Activated naive CD8-positive, alpha-beta T cell treated with anti-CD3 and anti-CD28 coated beads for 36 hours (primary cell): ENCODE data around the gene PRSS8. TPM values are rescaled to one million over a fixed set of nuclear protein-coding genes. Genes with fewer than 3 reads are reported as not detected.
A peak's percentile ranks its signal among the peaks of the same experiment; 100 is the strongest.

Experiments
- DNase-seq: peaks from one replicate; pipeline ENCODE4 v3.0.0; 2021
- H3K27ac Mint-ChIP-seq: one replicate; pipeline ENCODE4 v1.8.0; 2022; ENCODE audit warnings: mild to moderate bottlenecking, moderate library complexity, mixed read lengths
- H3K27me3 Mint-ChIP-seq: one replicate; pipeline ENCODE4 v1.8.0; 2022; ENCODE audit warnings: mild to moderate bottlenecking, mixed read lengths
- H3K36me3 Mint-ChIP-seq: one replicate; pipeline ENCODE4 v1.8.0; 2021; ENCODE audit warnings: mild to moderate bottlenecking, mixed read lengths
- H3K4me1 Mint-ChIP-seq: one replicate; pipeline ENCODE4 v1.8.0; 2021; ENCODE audit warnings: mixed read lengths
- H3K4me3 Mint-ChIP-seq: one replicate; pipeline ENCODE4 v1.8.0; 2022; ENCODE audit warnings: mild to moderate bottlenecking, moderate library complexity, mixed read lengths
- H3K9me3 Mint-ChIP-seq: one replicate; pipeline ENCODE4 v1.8.0; 2022; ENCODE audit warnings: mixed read lengths
- total RNA-seq, 2 experiments: library from RNA; stranded (reverse); gene quantifications; one replicate each; pipeline ENCODE4 v1.2.3, GENCODE V29; 2021

PRSS8 gene
- total RNA-seq, 2 experiments from 2014 or later: not detected

GRCh38 chr16:31125844-31126243 is 9.7 kb downstream of the PRSS8 start:
- H3K4me3 Mint-ChIP-seq: no peak overlapping the region
- H3K9me3 Mint-ChIP-seq: no peaks in the 10 kb centered on the region
- no peaks in the 10 kb centered on the region for H3K27me3 Mint-ChIP-seq
- peaks cover 7% of the 10 kb centered on the region for H3K36me3 Mint-ChIP-seq
- peak overlapping the region; percentile 39 for H3K27ac Mint-ChIP-seq
- no peak for DNase-seq
- no peaks in the 10 kb centered on the region for H3K4me1 Mint-ChIP-seq

DNA sequence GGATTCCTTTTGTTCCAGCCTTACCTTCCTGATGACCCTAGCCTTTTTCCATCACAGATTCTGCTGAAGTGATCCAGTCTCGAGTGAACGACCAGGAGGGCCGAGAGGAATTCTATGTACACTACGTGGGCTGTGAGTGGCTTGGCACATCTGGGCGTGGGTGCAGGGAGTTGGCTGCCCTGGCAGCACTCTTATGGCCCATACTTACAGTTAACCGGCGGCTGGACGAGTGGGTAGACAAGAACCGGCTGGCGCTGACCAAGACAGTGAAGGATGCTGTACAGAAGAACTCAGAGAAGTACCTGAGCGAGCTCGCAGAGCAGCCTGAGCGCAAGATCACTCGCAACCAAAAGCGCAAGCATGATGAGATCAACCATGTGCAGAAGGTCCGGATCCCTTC is 15.4 kb downstream of the PRSS8 start:
- H3K4me3 Mint-ChIP-seq: no peak overlapping the region
- H3K27me3 Mint-ChIP-seq: no peaks in the 10 kb centered on the region
- no peaks in the 10 kb centered on the region for H3K9me3 Mint-ChIP-seq
- H3K4me1 Mint-ChIP-seq: peaks cover 17% of the 10 kb centered on the region
- H3K27ac Mint-ChIP-seq: no peak overlapping the region
- peaks cover 20% of the 10 kb centered on the region for H3K36me3 Mint-ChIP-seq
- DNase-seq: no peak

- Mint-ChIP-seq H3K36me3 (peaks cover 20% of the 10 kb centered on the region), H3K4me1 (peaks cover 17% of the 10 kb centered on the region), H3K27me3 (no peaks in the 10 kb centered on the region), H3K9me3 (no peaks in the 10 kb centered on the region), H3K27ac (peak overlapping the region; percentile 86), H3K4me3 (peak overlapping the region; percentile 90)
- DNase-seq: no peak
Measured at GRCh38 chr16:31118223-31119155, 17.0 kb downstream of the PRSS8 start.

- Mint-ChIP-seq H3K9me3 (no peaks in the 10 kb centered on the region), H3K4me3 (peak within 1 kb of the TSS; percentile 90), H3K36me3 (peaks cover 20% of the 10 kb centered on the region), H3K27me3 (no peaks in the 10 kb centered on the region), H3K27ac (peak within 1 kb of the TSS; percentile 86), H3K4me1 (peaks cover 17% of the 10 kb centered on the region)
- DNase-seq: peak; percentile 97
Measured at GRCh38 chr16:31117384-31118222, 17.9 kb downstream of the PRSS8 start, which contains the start of gene KAT8. Gene KAT8 (plus strand): TSS chr16:31117664. CDS start chr16:31117682, 18 bp downstream.

DNA sequence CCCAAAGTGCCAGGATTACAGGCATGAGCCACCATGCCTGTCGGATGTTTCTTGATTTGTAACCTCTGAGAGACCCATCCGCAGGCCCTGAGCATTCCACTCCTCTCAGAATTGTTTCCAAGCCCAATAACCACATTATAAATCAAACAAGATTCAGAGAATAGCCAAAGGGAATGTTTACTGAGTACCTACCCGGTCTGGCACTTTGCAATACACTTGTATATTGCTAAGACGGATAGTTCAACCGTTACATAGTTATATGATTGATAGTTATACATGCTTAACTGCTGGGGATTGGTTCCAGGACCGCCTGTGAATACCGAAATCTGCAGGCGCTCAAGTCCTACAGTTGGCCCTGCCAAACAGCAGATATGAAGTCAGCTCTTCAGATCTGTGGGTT is 21.1 kb downstream of the PRSS8 start:
- H3K27ac Mint-ChIP-seq: no peak overlapping the region
- peaks cover 17% of the 10 kb centered on the region for H3K4me1 Mint-ChIP-seq

GRCh38 chr16:31113121-31114120 is 22.1 kb downstream of the PRSS8 start:
- no peak overlapping the region for H3K4me3 Mint-ChIP-seq
- peaks cover 16% of the 10 kb centered on the region for H3K36me3 Mint-ChIP-seq
- peaks cover 14% of the 10 kb centered on the region for H3K4me1 Mint-ChIP-seq
- H3K27me3 Mint-ChIP-seq: no peaks in the 10 kb centered on the region
- DNase-seq: no peak
- H3K27ac Mint-ChIP-seq: peak overlapping the region; percentile 55
- H3K9me3 Mint-ChIP-seq: no peaks in the 10 kb centered on the region

More for the DNA sequence above, 21.1 kb downstream of the PRSS8 start:
- DNase-seq: no peak
- Mint-ChIP-seq H3K27me3 (no peaks in the 10 kb centered on the region), H3K36me3 (peaks cover 15% of the 10 kb centered on the region), H3K9me3 (no peaks in the 10 kb centered on the region), H3K4me3 (no peak overlapping the region)

GRCh38 chr16:31112711-31113110 is 22.8 kb downstream of the PRSS8 start:
- Mint-ChIP-seq H3K27ac (no peak overlapping the region), H3K27me3 (no peaks in the 10 kb centered on the region), H3K4me1 (peaks cover 12% of the 10 kb centered on the region), H3K36me3 (peaks cover 16% of the 10 kb centered on the region), H3K4me3 (no peak overlapping the region), H3K9me3 (no peaks in the 10 kb centered on the region)
- no peak for DNase-seq

DNA sequence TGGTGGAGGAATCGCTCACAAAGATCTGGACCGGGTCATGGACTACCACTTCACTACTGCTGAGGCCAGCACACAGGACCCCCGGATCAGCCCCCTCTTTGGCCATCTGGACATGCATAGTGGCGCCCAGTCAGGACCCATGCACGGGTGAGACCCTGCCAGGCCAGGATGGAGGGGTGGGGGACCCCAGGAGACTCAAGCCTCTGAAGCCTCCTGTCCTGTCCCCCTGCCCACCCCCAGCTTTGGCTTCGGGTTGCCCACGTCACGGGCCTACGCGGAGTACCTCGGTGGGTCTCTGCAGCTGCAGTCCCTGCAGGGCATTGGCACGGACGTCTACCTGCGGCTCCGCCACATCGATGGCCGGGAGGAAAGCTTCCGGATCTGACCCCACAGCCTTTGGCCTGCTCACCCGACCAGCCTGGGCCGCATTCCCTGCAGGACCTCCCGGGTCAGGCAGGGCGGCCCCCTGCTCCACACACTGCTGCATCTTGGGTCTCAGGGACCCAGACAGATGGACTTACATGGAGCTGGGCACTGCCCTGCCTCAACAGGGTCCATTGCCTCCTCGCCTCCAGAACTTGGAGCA is 23.6 kb downstream of the PRSS8 start:
- Mint-ChIP-seq H3K4me1 (peaks cover 20% of the 10 kb centered on the region), H3K9me3 (no peaks in the 10 kb centered on the region), H3K36me3 (peaks cover 16% of the 10 kb centered on the region), H3K27ac (no peak overlapping the region), H3K4me3 (no peak overlapping the region), H3K27me3 (no peaks in the 10 kb centered on the region)
- DNase-seq: no peak

- Mint-ChIP-seq H3K9me3 (no peaks in the 10 kb centered on the region), H3K27ac (peak overlapping the region; percentile 13), H3K4me3 (peak overlapping the region; percentile 80), H3K4me1 (peaks cover 22% of the 10 kb centered on the region), H3K27me3 (no peaks in the 10 kb centered on the region), H3K36me3 (peaks cover 9% of the 10 kb centered on the region)
- DNase-seq: no peak
Measured at GRCh38 chr16:31110106-31111034, 25.2 kb downstream of the PRSS8 start.

GRCh38 chr16:31109622-31110021 is 25.9 kb downstream of the PRSS8 start:
- Mint-ChIP-seq H3K4me1 (peaks cover 21% of the 10 kb centered on the region), H3K27ac (peak overlapping the region; percentile 13), H3K4me3 (peak overlapping the region; percentile 80), H3K9me3 (no peaks in the 10 kb centered on the region), H3K36me3 (peaks cover 8% of the 10 kb centered on the region), H3K27me3 (no peaks in the 10 kb centered on the region)
- DNase-seq: no peak

GRCh38 chr16:31108794-31109558 is 26.6 kb downstream of the PRSS8 start:
- DNase-seq: no peak
- Mint-ChIP-seq H3K36me3 (peaks cover 8% of the 10 kb centered on the region), H3K27ac (peak overlapping the region; percentile 42), H3K4me3 (peak overlapping the region; percentile 81), H3K9me3 (no peaks in the 10 kb centered on the region), H3K27me3 (no peaks in the 10 kb centered on the region), H3K4me1 (peaks cover 21% of the 10 kb centered on the region)

DNA sequence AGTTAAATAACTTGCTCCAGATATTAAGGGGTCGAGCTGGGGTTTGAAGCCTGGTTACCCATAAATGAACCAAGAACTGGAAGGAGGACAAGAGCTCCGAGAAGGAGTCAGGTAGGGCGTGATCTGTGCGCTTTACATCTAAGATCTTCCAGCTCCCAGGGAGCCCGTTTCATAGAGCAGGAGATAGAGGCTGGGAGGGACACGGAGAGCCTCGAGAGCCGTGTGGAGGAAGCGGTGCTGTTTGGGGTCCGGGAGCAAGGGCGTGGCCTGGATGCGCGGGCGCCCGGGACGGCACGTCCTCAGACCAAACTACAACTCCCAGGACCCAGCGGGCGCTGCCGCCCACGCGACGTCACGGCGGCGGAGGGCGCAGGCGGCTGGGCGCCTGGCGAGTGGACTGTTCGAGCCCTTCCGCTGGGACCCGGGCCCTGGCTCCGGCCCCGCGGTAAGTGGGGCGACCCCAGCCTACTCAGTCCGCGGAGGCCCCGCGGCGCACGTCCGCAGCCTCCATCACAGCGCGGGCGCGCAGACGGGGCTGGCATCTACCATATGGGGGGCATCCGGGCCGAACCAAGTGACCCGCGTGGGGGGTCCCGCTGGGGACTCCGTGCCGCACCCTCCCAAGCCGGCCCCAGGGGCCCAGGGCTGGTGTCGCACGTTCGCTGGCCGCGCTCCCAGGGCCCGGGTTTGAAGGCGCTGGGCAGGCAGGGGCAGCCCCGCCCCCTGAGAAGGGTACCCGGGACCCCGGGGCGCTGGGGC is 27.3 kb downstream of the PRSS8 start, which contains the start of gene BCKDK:
Gene BCKDK (plus strand): TSS at position 352 of the 759 bp plus-strand sequence. CDS start 838 bp downstream, outside the sequence.
- peak; percentile 85 for DNase-seq
- peak within 1 kb of the TSS; percentile 81 for H3K4me3 Mint-ChIP-seq
- H3K27ac Mint-ChIP-seq: peak within 1 kb of the TSS; percentile 95
- no peaks in the 10 kb centered on the region for H3K27me3 Mint-ChIP-seq
- no peaks in the 10 kb centered on the region for H3K9me3 Mint-ChIP-seq
- H3K4me1 Mint-ChIP-seq: peaks cover 21% of the 10 kb centered on the region
- peaks cover 8% of the 10 kb centered on the region for H3K36me3 Mint-ChIP-seq
